PC-3 (cell line): ENCODE data around the gene PALS1.

Experiments
- CTCF ChIP-seq: fragments of 300-600 bp; sonication (generic); conservative IDR thresholded peaks from 2 replicates; pipeline ENCODE4 v1.5.1; 2017; ENCODE audit warnings: antibody characterized with exemption, low read depth, mild to moderate bottlenecking, low read length
- EZH2 ChIP-seq: fragments of 300-600 bp; sonication (generic); IDR thresholded peaks from one replicate; pipeline ENCODE4 v1.6.1; 2017; ENCODE audit warnings: antibody characterized with exemption, mild to moderate bottlenecking, low read length; ENCODE audit not compliant: unreplicated experiment
- EZH2phosphoT487 ChIP-seq: fragments of 300-600 bp; sonication (generic); IDR thresholded peaks from 2 replicates; pipeline ENCODE4 v1.6.1; 2018; ENCODE audit warnings: mild to moderate bottlenecking, antibody characterized with exemption, low read length, borderline replicate concordance

DNA sequence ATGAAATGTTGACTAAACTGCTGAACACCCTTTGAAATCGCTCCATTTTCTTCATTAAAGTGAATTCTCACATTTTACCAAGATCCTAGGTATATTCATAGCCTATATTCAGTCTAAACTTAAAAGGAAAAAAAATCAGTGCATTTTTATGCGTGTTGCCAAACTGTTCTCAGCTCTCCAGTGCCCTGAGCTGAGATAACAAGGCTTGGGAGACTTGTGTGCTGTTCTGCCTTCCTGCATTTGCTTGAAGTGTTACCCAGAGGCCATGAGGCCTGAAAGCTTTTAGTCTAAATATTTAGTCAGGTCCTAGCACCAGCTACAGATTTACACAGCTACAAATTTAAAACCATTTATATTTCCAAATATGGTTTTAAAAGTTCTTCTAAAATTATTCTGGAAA is 8.6 kb upstream of the PALS1 start:
- TF ChIP-seq CTCF (no peak), EZH2 (no peak), EZH2phosphoT487 (no peak)
